Prostate gland (tissue), 2 donors: ENCODE results near the gene SPECC1. TPM values are rescaled to one million over a fixed set of nuclear protein-coding genes. Genes with fewer than 3 reads are reported as not detected.
"Not testable (repeated sequence)": the region's sequence is repeated elsewhere in the genome, so short reads cannot be mapped to it uniquely, and the experiment has no call there.

Source experiments
- DNase-seq: peaks from one replicate; pipeline ENCODE4 v3.0.0-alpha.2; 2019; ENCODE audit warnings: low spot score
- H3K27ac ChIP-seq, 2 donors: fragments of 200-600 bp; sonication (generic); 2 replicates each; pipeline ENCODE4 v1.5.1; 2017 to 2019
- H3K27me3 ChIP-seq: fragments of 200-600 bp; sonication (generic); replicated peaks from 2 replicates; pipeline ENCODE4 v1.5.1; 2019; ENCODE audit not compliant: insufficient read depth
- H3K36me3 ChIP-seq, 2 donors: fragments of 200-600 bp; sonication (generic); 1 replicate in 1 of 2; 2 replicates in 1 of 2; pipeline versions ENCODE4 v1.5.1 to v1.8.1; 2017 to 2019
- H3K4me1 ChIP-seq: fragments of 200-600 bp; sonication (generic); replicated peaks from 2 replicates; pipeline ENCODE4 v1.5.1; 2019
- H3K4me3 ChIP-seq, 2 donors: fragments of 200-600 bp; sonication (generic); 2 replicates each; pipeline ENCODE4 v1.5.1; 2017 to 2019
- H3K9me3 ChIP-seq: fragments of 200-600 bp; sonication (generic); 2 replicates; pipeline ENCODE4 v1.5.1; 2017
- POLR2A ChIP-seq: fragments of 450-650 bp; IDR thresholded peaks from one replicate; pipeline ENCODE4 v1.6.1; 2016; ENCODE audit warnings: antibody characterized with exemption, mild to moderate bottlenecking
- POLR2AphosphoS5 ChIP-seq: sonication (generic); formaldehyde crosslinking; IDR thresholded peaks from one replicate; pipeline ENCODE4 v1.6.1; 2017; ENCODE audit warnings: antibody characterized with exemption
- WGBS: methylation state at CpG from one replicate; pipeline ENCODE4 v1.1.5; 2018; 5-methylcytosine and 5-hydroxymethylcytosine counted together
- intact Hi-C: fragments of 100-400 bp; cut with DNase I; formaldehyde crosslinking; loops from one replicate; pipeline ENCODE4 v1.14.2; 2022
- total RNA-seq, 2 donors: library from RNA; depleted of rRNA; stranded (reverse); fragments of >200 nt; gene quantifications; one replicate each; pipeline ENCODE4 v1.1.0, GENCODE V29; 2016
- TF ChIP-seq, protein P1 (sequence below), 4 experiments: fragments of 200-600 bp in 2 of 4; fragments of 450-650 bp in 2 of 4; sonication (generic) in 2 of 4; IDR thresholded peaks; 1 replicate in 3 of 4; 2 replicates in 1 of 4; pipeline ENCODE4 v1.5.1; 2016 to 2019; ENCODE audit warnings: antibody characterized with exemption in 4 of 4, mild to moderate bottlenecking in 2 of 4, moderate library complexity in 2 of 4

SPECC1 gene
- total RNA-seq, 2 donors from 2014 or later: 29.7 to 85.5 TPM

DNA sequence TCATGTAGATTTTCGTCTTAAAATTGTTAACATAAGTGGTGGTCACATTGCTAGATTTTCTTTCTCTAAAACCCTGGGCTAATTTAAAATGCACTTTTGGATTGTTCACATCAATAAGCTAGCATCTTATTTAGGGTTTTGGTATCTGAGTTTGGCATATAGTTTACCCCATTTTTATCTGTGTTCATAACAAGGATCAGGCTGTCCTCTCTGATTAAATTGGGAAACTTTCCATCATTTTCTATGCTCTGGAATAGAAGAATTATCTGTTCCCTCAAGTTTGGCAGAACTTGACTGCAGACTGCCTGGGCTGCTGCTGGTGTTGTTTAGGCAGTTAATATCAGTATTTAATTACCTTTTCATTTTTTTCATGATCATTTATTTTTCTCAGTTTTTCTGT lies 1.8 kb downstream of the SPECC1 start:
- intact Hi-C loops: no loop called here
- TF ChIP-seq POLR2A (no peak), POLR2AphosphoS5 (no peak)
- TF ChIP-seq, protein P1, sequence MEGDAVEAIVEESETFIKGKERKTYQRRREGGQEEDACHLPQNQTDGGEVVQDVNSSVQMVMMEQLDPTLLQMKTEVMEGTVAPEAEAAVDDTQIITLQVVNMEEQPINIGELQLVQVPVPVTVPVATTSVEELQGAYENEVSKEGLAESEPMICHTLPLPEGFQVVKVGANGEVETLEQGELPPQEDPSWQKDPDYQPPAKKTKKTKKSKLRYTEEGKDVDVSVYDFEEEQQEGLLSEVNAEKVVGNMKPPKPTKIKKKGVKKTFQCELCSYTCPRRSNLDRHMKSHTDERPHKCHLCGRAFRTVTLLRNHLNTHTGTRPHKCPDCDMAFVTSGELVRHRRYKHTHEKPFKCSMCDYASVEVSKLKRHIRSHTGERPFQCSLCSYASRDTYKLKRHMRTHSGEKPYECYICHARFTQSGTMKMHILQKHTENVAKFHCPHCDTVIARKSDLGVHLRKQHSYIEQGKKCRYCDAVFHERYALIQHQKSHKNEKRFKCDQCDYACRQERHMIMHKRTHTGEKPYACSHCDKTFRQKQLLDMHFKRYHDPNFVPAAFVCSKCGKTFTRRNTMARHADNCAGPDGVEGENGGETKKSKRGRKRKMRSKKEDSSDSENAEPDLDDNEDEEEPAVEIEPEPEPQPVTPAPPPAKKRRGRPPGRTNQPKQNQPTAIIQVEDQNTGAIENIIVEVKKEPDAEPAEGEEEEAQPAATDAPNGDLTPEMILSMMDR (IDR thresholded peaks at IDR 0.05): no peak
- Histone ChIP-seq H3K4me3 (no peak overlapping the region), H3K27me3 (no peaks in the 10 kb centered on the region), H3K4me1 (peaks cover 3% of the 10 kb centered on the region), H3K27ac (no peak overlapping the region), H3K9me3 (no peaks in the 10 kb centered on the region), H3K36me3 (no peaks in the 10 kb centered on the region)
- no peak for DNase-seq
- 55% methylated on average over 1 of the region's 1 CpG for WGBS

DNA sequence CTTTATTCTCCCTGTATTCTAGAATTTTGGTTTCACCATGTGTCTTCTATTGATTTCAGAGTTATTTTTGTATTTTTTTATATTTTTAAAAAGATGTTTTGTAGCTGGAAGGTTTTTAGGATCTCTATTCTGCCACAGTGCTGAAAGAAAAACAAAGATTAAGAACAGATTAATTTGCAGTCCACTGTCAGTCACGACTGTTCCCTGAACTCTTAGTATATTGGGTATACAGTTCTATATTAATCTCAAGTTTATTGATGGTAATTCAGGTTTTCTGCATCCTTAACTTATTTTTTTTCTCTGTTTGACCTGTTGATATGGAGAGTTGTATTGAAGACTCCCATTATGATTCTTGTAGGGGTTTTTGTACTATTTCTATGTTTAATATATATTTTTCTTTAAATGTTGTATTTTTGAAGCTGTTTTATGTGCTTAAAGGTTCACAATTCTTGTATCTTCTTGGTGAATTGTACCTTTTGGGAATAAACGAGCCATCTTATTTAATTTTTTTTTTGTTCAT lies 2.9 kb downstream of the SPECC1 start:
- H3K27me3 ChIP-seq: no peaks in the 10 kb centered on the region
- no peak overlapping the region for H3K27ac ChIP-seq

DNA sequence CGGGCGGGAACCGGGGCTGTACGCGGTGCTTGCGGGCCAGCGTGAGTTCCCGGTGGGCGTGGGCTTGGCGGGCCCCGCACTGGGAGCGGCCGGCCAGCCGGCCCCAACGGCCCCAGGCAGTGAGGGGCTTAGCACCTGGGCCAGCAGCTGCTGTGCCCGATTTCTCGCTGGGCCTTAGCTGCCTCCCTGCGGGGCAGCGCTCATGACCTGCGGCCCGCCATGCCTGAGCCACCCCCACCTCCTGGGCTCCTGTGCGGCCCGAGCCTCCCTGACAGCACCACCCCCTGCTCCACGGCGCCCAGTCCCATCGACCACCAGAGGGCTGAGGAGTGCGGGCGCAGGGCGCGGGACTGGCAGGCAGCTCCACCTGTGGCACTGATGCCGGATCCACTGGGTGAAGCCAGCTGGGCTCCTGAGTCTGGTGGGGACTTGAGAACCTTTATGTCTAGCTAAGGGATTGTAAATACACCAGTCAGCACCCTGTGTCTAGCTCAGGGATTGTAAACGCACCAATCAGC lies 7.4 kb downstream of the SPECC1 start:
- 96% methylated on average over 28 of the region's 32 CpGs for WGBS
- H3K36me3 ChIP-seq, intact Hi-C loops, H3K4me3 ChIP-seq, H3K27ac ChIP-seq, H3K27me3 ChIP-seq, H3K4me1 ChIP-seq, H3K9me3 ChIP-seq, DNase-seq: not testable (repeated sequence)

More for the DNA sequence above, 2.9 kb downstream of the SPECC1 start:
- 82% methylated on average over 2 of the region's 2 CpGs for WGBS
- intact Hi-C loops: no loop called here
- Histone ChIP-seq H3K9me3 (no peaks in the 10 kb centered on the region), H3K4me3 (no peak overlapping the region), H3K4me1 (peaks cover 3% of the 10 kb centered on the region), H3K36me3 (no peaks in the 10 kb centered on the region)
- TF ChIP-seq, protein P1 (IDR thresholded peaks at IDR 0.05): no peak
- no peak for DNase-seq

DNA sequence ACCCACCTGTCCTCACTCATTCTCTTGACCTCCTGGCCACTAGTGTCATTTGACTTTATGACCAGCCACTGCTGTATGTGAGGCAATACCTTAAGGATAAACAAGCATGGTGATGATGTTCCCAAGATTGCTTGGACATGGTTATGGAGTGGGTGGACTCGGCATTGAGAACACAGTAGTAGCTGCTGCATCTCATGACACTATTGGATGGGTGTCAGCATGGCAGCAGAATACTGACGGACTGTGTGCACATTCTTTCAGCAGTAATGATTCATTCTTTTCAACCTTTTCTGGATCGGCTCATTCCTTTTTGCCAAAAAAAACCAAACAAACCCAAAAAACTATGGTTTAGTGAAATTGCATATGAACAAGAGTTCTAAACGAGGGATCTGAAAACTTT lies 13.5 kb downstream of the SPECC1 start:
- Histone ChIP-seq H3K4me3 (no peak overlapping the region), H3K9me3 (no peaks in the 10 kb centered on the region), H3K36me3 (no peaks in the 10 kb centered on the region), H3K27ac (no peak overlapping the region), H3K27me3 (no peaks in the 10 kb centered on the region), H3K4me1 (no peaks in the 10 kb centered on the region)
- 80% methylated on average over 4 of the region's 4 CpGs for WGBS
- intact Hi-C loops: no loop called here
- TF ChIP-seq, protein P1 (IDR thresholded peaks at IDR 0.05): no peak
- TF ChIP-seq POLR2A (no peak), POLR2AphosphoS5 (no peak)
- DNase-seq: no peak

DNA sequence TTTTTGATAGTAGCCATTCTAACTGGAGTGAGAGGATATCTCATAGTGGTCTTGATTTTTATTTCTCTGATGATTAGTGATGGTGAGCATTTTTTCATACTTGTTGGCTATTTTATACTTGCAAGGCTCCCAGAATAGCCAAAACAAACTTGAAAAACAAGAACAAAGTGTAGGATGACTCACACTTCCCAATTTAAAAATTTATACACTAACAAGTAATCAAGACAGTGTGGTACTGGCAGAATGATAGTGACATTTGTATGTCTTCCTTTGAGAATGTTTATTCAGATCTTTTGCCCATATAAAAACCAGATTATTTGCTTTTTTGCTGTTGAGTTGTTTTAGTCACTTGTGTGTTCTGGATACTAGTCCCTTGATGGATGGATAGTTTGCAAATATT lies 17.8 kb downstream of the SPECC1 start:
- DNase-seq: no peak
- Histone ChIP-seq H3K4me3 (no peak overlapping the region), H3K36me3 (no peaks in the 10 kb centered on the region), H3K9me3 (no peaks in the 10 kb centered on the region), H3K27me3 (no peaks in the 10 kb centered on the region), H3K27ac (no peak overlapping the region), H3K4me1 (no peaks in the 10 kb centered on the region)
- intact Hi-C loops: no loop called here
- TF ChIP-seq POLR2AphosphoS5 (no peak), POLR2A (no peak)
- TF ChIP-seq, protein P1 (IDR thresholded peaks at IDR 0.05): no peak
